Suppressor macrophage (primary cell): ENCODE data around the gene PDZD2.
"Not testable (repeated sequence)": the region's sequence is repeated elsewhere in the genome, so short reads cannot be mapped to it uniquely, and the experiment has no call there.

Experiments
- DNase-seq, 4 experiments: peaks; one replicate each; pipeline ENCODE4 v3.0.0-alpha.2; 2020 to 2022

The PDZD2 gene

GRCh38 chr5:32051796-32052195 lies 412.9 kb downstream of the PDZD2 start:
- no peak for DNase-seq

- no peak for DNase-seq
These were observed 417.2 kb downstream of the PDZD2 start for GRCh38 chr5:32055891-32056866.

- peak in 3 of 4 experiments; percentile 5 to 28 (median 23) for DNase-seq
These were observed 418.5 kb downstream of the PDZD2 start for GRCh38 chr5:32057187-32058096.

GRCh38 chr5:32058101-32058500 lies 419.2 kb downstream of the PDZD2 start:
- DNase-seq: no peak

- no peak for DNase-seq
These were observed 420.1 kb downstream of the PDZD2 start for GRCh38 chr5:32058997-32059396.

- no peak for DNase-seq
These were observed 421.0 kb downstream of the PDZD2 start for GRCh38 chr5:32059761-32060530.

GRCh38 chr5:32061236-32061635 lies 422.3 kb downstream of the PDZD2 start:
- no peak for DNase-seq

GRCh38 chr5:32066448-32066847 lies 427.5 kb downstream of the PDZD2 start:
- no peak for DNase-seq

- DNase-seq: no peak
These were observed 429.0 kb downstream of the PDZD2 start for GRCh38 chr5:32067774-32068470.

GRCh38 chr5:32068561-32068960 lies 429.6 kb downstream of the PDZD2 start:
- DNase-seq: no peak

GRCh38 chr5:32069396-32069795 lies 430.5 kb downstream of the PDZD2 start:
- no peak for DNase-seq

- no peak for DNase-seq
These were observed 432.5 kb downstream of the PDZD2 start for GRCh38 chr5:32071351-32071944.

GRCh38 chr5:32072054-32072453 lies 433.1 kb downstream of the PDZD2 start:
- no peak for DNase-seq

- no peak for DNase-seq
These were observed 435.5 kb downstream of the PDZD2 start for GRCh38 chr5:32074401-32074800.

- peak; percentile 69 to 76 (median 72) for DNase-seq
These were observed 438.1 kb downstream of the PDZD2 start for GRCh38 chr5:32076699-32077695.

GRCh38 chr5:32078855-32079254 lies 439.9 kb downstream of the PDZD2 start:
- not testable (repeated sequence) for DNase-seq

GRCh38 chr5:32080565-32080964 lies 441.6 kb downstream of the PDZD2 start:
- not testable (repeated sequence) for DNase-seq

GRCh38 chr5:32082701-32083100 lies 443.8 kb downstream of the PDZD2 start:
- no peak for DNase-seq

GRCh38 chr5:32083981-32084430 lies 445.1 kb downstream of the PDZD2 start:
- DNase-seq: peak; percentile 77 to 85 (median 82)
